IMR-90 (cell line): ENCODE data around the gene RSPO4. TPM values are rescaled to one million over a fixed set of nuclear protein-coding genes. Genes with fewer than 3 reads are reported as not detected.

Experiments
- ATAC-seq: fragments of 200-7000 bp; cut with Tn5 transposase; 2 replicates; pipeline ENCODE4 v1.9.1; 2020; ENCODE audit warnings: low read depth, mild to moderate bottlenecking, moderate library complexity
- BruUV-seq: library from RNA; stranded (reverse); fragments of 400-500 nt; replicated peaks from 2 replicates; lab custom pipeline; 2021; lab: Mats Ljungman, UMichigan
- CTCF ChIA-PET: fragments of 300-600 bp; formaldehyde crosslinking; extraction: SDS; loops from one replicate; lab custom pipeline; 2021; ENCODE audit warnings: antibody characterized with exemption; lab: Yijun Ruan, JAX
- POLR2A ChIA-PET: fragments of 300-600 bp; sonication (Branson Sonifier 250); formaldehyde crosslinking; loops from one replicate; lab custom pipeline; 2022; ENCODE audit warnings: antibody characterized with exemption; ENCODE audit not compliant: unreplicated experiment; lab: Charles Lee
- DNase-seq: peaks from one replicate; pipeline ENCODE4 v3.0.0; 2013
- H2AFZ ChIP-seq: replicated peaks from 2 replicates; pipeline ENCODE3; 2013; ENCODE audit warnings: low read length, mild to moderate bottlenecking; ENCODE audit not compliant: poor library complexity
- H2AK5ac ChIP-seq: 2 replicates; pipeline ENCODE4 v1.6.1; 2013; ENCODE audit warnings: low read depth, low read length, inconsistent platforms
- H2AK9ac ChIP-seq: replicated peaks from 2 replicates; pipeline ENCODE3; 2013; ENCODE audit warnings: mild to moderate bottlenecking, low read depth, low read length, moderate library complexity; ENCODE audit not compliant: poor library complexity
- H2BK120ac ChIP-seq: 2 replicates; pipeline ENCODE4 v1.6.1; 2013; ENCODE audit warnings: low read depth, low read length, inconsistent platforms
- H2BK15ac ChIP-seq: 3 replicates; pipeline ENCODE4 v1.6.1; 2013; ENCODE audit warnings: low read depth, low read length, inconsistent platforms
- H2BK20ac ChIP-seq: 2 replicates; pipeline ENCODE4 v1.6.1; 2013; ENCODE audit warnings: low read depth, mild to moderate bottlenecking, inconsistent platforms, low read length, moderate library complexity
- H2BK5ac ChIP-seq: 2 replicates; pipeline ENCODE4 v1.6.1; 2013; ENCODE audit warnings: mild to moderate bottlenecking, low read depth, low read length, inconsistent platforms; ENCODE audit not compliant: poor library complexity, severe bottlenecking
- H3K14ac ChIP-seq: replicated peaks from 2 replicates; pipeline ENCODE4 v1.6.1; 2013; ENCODE audit warnings: low read depth, low read length, inconsistent platforms
- H3K18ac ChIP-seq: 2 replicates; pipeline ENCODE4 v1.6.1; 2013; ENCODE audit warnings: low read depth, low read length, control low read depth
- H3K23ac ChIP-seq: 2 replicates; pipeline ENCODE4 v1.6.1; 2013; ENCODE audit warnings: low read depth, low read length, inconsistent platforms
- H3K27ac ChIP-seq: 2 replicates; pipeline ENCODE4 v1.5.1; 2013; ENCODE audit warnings: mild to moderate bottlenecking, control low read depth, low read length; ENCODE audit not compliant: insufficient read depth
- H3K27me3 ChIP-seq: 2 replicates; pipeline ENCODE4 v1.6.1; 2013; ENCODE audit warnings: low read length; ENCODE audit not compliant: control insufficient read depth, insufficient read depth
- H3K36me3 ChIP-seq: 2 replicates; pipeline ENCODE4 v1.6.1; 2013; ENCODE audit warnings: low read length, mixed read lengths; ENCODE audit not compliant: control insufficient read depth, insufficient read depth
- H3K4ac ChIP-seq: 2 replicates; pipeline ENCODE4 v1.6.1; 2013; ENCODE audit warnings: low read depth, low read length, inconsistent platforms
- H3K4me1 ChIP-seq: 2 replicates; pipeline ENCODE4 v1.6.1; 2013; ENCODE audit warnings: low read length, mixed read lengths; ENCODE audit not compliant: control insufficient read depth, insufficient read depth
- H3K4me2 ChIP-seq: 2 replicates; pipeline ENCODE4 v1.6.1; 2013; ENCODE audit warnings: low read depth, mild to moderate bottlenecking, control low read depth, low read length, moderate library complexity
- H3K4me3 ChIP-seq: 2 replicates; pipeline ENCODE4 v1.5.1; 2013; ENCODE audit warnings: low read depth, mild to moderate bottlenecking, control low read depth, low read length, moderate library complexity; ENCODE audit not compliant: insufficient read depth
- H3K56ac ChIP-seq: 2 replicates; pipeline ENCODE4 v1.6.1; 2013; ENCODE audit warnings: low read length, inconsistent platforms; ENCODE audit not compliant: insufficient read depth; ENCODE audit errors: extremely low read depth
- H3K79me1 ChIP-seq, 2 experiments: 2 replicates each; pipeline ENCODE4 v1.6.1; 2013; ENCODE audit warnings: low read length in 2 of 2, inconsistent platforms in 1 of 2, low read depth in 1 of 2
- H3K9ac ChIP-seq: 2 replicates; pipeline ENCODE4 v1.6.1; 2013; ENCODE audit warnings: low read depth, low read length, control low read depth
- H3K9me1 ChIP-seq: 2 replicates; pipeline ENCODE4 v1.6.1; 2013; ENCODE audit warnings: low read length, inconsistent platforms; ENCODE audit not compliant: insufficient read depth
- H3K9me3 ChIP-seq: 2 replicates; pipeline ENCODE4 v1.6.1; 2013; ENCODE audit warnings: low read length; ENCODE audit not compliant: control insufficient read depth, insufficient read depth
- H4K20me1 ChIP-seq: 2 replicates; pipeline ENCODE4 v1.6.1; 2013; ENCODE audit warnings: low read length, inconsistent platforms; ENCODE audit not compliant: insufficient read depth
- H4K5ac ChIP-seq: 2 replicates; pipeline ENCODE4 v1.6.1; 2013; ENCODE audit warnings: mild to moderate bottlenecking, low read depth, low read length, control low read depth
- H4K8ac ChIP-seq, 2 experiments: 2 replicates each; pipeline ENCODE4 v1.6.1; 2013; ENCODE audit warnings: low read depth in 2 of 2, low read length in 2 of 2, control low read depth in 1 of 2, inconsistent platforms in 1 of 2
- H4K91ac ChIP-seq: 2 replicates; pipeline ENCODE4 v1.6.1; 2013; ENCODE audit warnings: low read depth, low read length, inconsistent platforms; ENCODE audit not compliant: insufficient read depth
- CEBPB ChIP-seq: IDR thresholded peaks from 2 replicates; pipeline ENCODE4 v1.6.1; 2012; ENCODE audit warnings: low read depth, low read length, improper control_type of control experiment
- WGBS, 2 experiments: methylation state at CpG; one replicate each; pipeline versions ENCODE4 v1.1.5 to v1.1.7; 2013; ENCODE audit warnings: missing lambda C conversion rate in 2 of 2; ENCODE audit not compliant: insufficient read length in 1 of 2; ENCODE audit errors: extremely low coverage in 2 of 2; 5-methylcytosine and 5-hydroxymethylcytosine counted together
- dilution Hi-C: fragments of 300-500 bp; cut with HindIII; formaldehyde crosslinking; loops from one replicate; pipeline ENCODE4 v1.14.3; 2018; ENCODE audit warnings: low sequenced_read_pairs; ENCODE audit not compliant: unreplicated experiment
- in situ Hi-C: fragments of 300-500 bp; cut with MboI; formaldehyde crosslinking; loops from 3 replicates; pipeline ENCODE4 v1.14.3; 2019; ENCODE audit warnings: low sequenced_read_pairs, inconsistent platforms, mixed read lengths
- intact Hi-C: fragments of 100-400 bp; cut with micrococcal nuclease; formaldehyde crosslinking; loops from 2 replicates; pipeline ENCODE4 v1.10.0; 2022
- polyA plus RNA-seq, 3 experiments: library from polyadenylated mRNA; depleted of rRNA; stranded (reverse); fragments of >200 nt; gene quantifications; 2 replicates each; pipeline ENCODE4 v1.2.3, GENCODE V29; 2012; ENCODE audit warnings: low replicate concordance in 1 of 3
- total RNA-seq: library from RNA; depleted of rRNA; stranded (reverse); fragments of >200 nt; gene quantifications from 2 replicates; pipeline ENCODE4 v1.2.3, GENCODE V29; 2012
- TF ChIP-seq, protein P1 (sequence below): fragments of 150-350 bp; IDR thresholded peaks from 2 replicates; pipeline ENCODE4 v1.6.1; 2016; ENCODE audit warnings: low read depth, mild to moderate bottlenecking, low read length, moderate library complexity, borderline replicate concordance

Gene RSPO4
- total and polyA plus RNA-seq, 2 of the 4 experiments (the other 2 are of a cell fraction): not detected

GRCh38 chr20:997016-997415 is 5.1 kb downstream of the RSPO4 start:
- Histone ChIP-seq H2AFZ (no peak overlapping the region), H3K27me3 (peaks cover 14% of the 10 kb centered on the region), H2BK120ac (no peak overlapping the region), H3K27ac (no peak overlapping the region), H4K8ac (no peak overlapping the region), H4K5ac (no peak overlapping the region), H3K9me3 (no peaks in the 10 kb centered on the region), H4K91ac (no peak overlapping the region), H3K56ac (no peak overlapping the region; the same call in 1 of the 2 replicates), H3K23ac (no peak overlapping the region), H3K4me2 (no peak overlapping the region), H4K20me1 (no peaks in the 10 kb centered on the region), H2AK9ac (no peak overlapping the region), H3K14ac (no peak overlapping the region), H3K4me1 (no peaks in the 10 kb centered on the region), H3K9me1 (no peaks in the 10 kb centered on the region), H2BK15ac (no peak overlapping the region), H3K18ac (no peak overlapping the region), H3K36me3 (no peaks in the 10 kb centered on the region), H2BK5ac (no peak overlapping the region), H3K4ac (no peak overlapping the region), H3K9ac (no peak overlapping the region), H2AK5ac (no peak overlapping the region), H2BK20ac (no peak overlapping the region), H3K4me3 (no peak overlapping the region), H3K79me1 (no peaks in the 10 kb centered on the region)
- in situ Hi-C loops (no loop called here), dilution Hi-C loops (no loop called here), intact Hi-C loops (no loop called here)
- ChIA-PET CTCF (no interaction called here), POLR2A (no interaction called here)
- 86% methylated on average over 1 of the region's 8 CpGs; no CpG with 5 or more reads in 1 of the 2 experiments for WGBS, 2 experiments
- ATAC-seq: no peak
- TF ChIP-seq, protein P1, sequence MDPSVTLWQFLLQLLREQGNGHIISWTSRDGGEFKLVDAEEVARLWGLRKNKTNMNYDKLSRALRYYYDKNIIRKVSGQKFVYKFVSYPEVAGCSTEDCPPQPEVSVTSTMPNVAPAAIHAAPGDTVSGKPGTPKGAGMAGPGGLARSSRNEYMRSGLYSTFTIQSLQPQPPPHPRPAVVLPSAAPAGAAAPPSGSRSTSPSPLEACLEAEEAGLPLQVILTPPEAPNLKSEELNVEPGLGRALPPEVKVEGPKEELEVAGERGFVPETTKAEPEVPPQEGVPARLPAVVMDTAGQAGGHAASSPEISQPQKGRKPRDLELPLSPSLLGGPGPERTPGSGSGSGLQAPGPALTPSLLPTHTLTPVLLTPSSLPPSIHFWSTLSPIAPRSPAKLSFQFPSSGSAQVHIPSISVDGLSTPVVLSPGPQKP: no peak
- no peak for TF ChIP-seq CEBPB
- no peak for DNase-seq
- BruUV-seq: no TSS peak
